ENCODE results near the gene ARHGEF4.

The ARHGEF4 gene

GRCh38 chr2:130832296-130832940, 4.3 kb upstream of the ARHGEF4 start:
- DNase-seq (ENCODE audit: low read depth in 1 of 2, low spot score in 1 of 2): no peak

- DNase-seq (ENCODE audit: low read depth in 1 of 2, low spot score in 1 of 2): no peak
Observed at GRCh38 chr2:130834091-130834930, 2.4 kb upstream of the ARHGEF4 start.

- no peak for DNase-seq (ENCODE audit: low read depth in 1 of 2, low spot score in 1 of 2)
Observed at GRCh38 chr2:130834931-130835765, 1.6 kb upstream of the ARHGEF4 start.

- no peak for DNase-seq (ENCODE audit: low read depth in 1 of 2, low spot score in 1 of 2)
Observed at GRCh38 chr2:130835766-130836015, 1.0 kb upstream of the ARHGEF4 start.

GRCh38 chr2:130837175-130837810, 579 bp downstream of the ARHGEF4 start:
- no peak for DNase-seq (ENCODE audit: low read depth in 1 of 2, low spot score in 1 of 2)

GRCh38 chr2:130837811-130838565, 1.3 kb downstream of the ARHGEF4 start:
- no peak for DNase-seq (ENCODE audit: low read depth in 1 of 2, low spot score in 1 of 2)

- no peak for DNase-seq (ENCODE audit: low read depth in 1 of 2, low spot score in 1 of 2)
Observed at GRCh38 chr2:130839011-130839780, 2.5 kb downstream of the ARHGEF4 start.

GRCh38 chr2:130840506-130840905, 3.8 kb downstream of the ARHGEF4 start:
- no peak for DNase-seq (ENCODE audit: low read depth in 1 of 2, low spot score in 1 of 2)

GRCh38 chr2:130841741-130842365, 5.1 kb downstream of the ARHGEF4 start:
- no peak for DNase-seq (ENCODE audit: low read depth in 1 of 2, low spot score in 1 of 2)

- DNase-seq (ENCODE audit: low read depth in 1 of 2, low spot score in 1 of 2): no peak
Observed at GRCh38 chr2:130842770-130843169, 6.1 kb downstream of the ARHGEF4 start.

GRCh38 chr2:130843321-130843985, 6.7 kb downstream of the ARHGEF4 start:
- DNase-seq (ENCODE audit: low read depth in 1 of 2, low spot score in 1 of 2): no peak

- DNase-seq (ENCODE audit: low read depth in 1 of 2, low spot score in 1 of 2): no peak
Observed at GRCh38 chr2:130844161-130844560, 7.4 kb downstream of the ARHGEF4 start.

GRCh38 chr2:130845505-130846085, 8.9 kb downstream of the ARHGEF4 start:
- no peak for DNase-seq (ENCODE audit: low read depth in 1 of 2, low spot score in 1 of 2)

GRCh38 chr2:130846233-130846632, 9.5 kb downstream of the ARHGEF4 start:
- DNase-seq (ENCODE audit: low read depth in 1 of 2, low spot score in 1 of 2): no peak

GRCh38 chr2:130846686-130847375, 10.1 kb downstream of the ARHGEF4 start:
- DNase-seq (ENCODE audit: low read depth in 1 of 2, low spot score in 1 of 2): no peak

- DNase-seq (ENCODE audit: low read depth in 1 of 2, low spot score in 1 of 2): no peak
Observed at GRCh38 chr2:130847776-130848525, 11.2 kb downstream of the ARHGEF4 start.

GRCh38 chr2:130848526-130849210, 12.0 kb downstream of the ARHGEF4 start:
- DNase-seq (ENCODE audit: low read depth in 1 of 2, low spot score in 1 of 2): no peak

Data from activated CD4-positive, alpha-beta T cell treated with anti-CD3 and anti-CD28 coated beads, Interleukin-2, amount 50 U/mL, for 24 hours (primary cell).